ENCODE results near the gene TCF7.

GRCh38 chr5:134106991-134107701 is 7.3 kb upstream of the TCF7 start:
- TF ChIP-seq REST (IDR thresholded peaks at IDR 0.05), result no peak
- no peak for TF ChIP-seq RAD21 (conservative IDR thresholded peaks at IDR 0.05 in 1 of 2, IDR thresholded peaks at IDR 0.05 in 1 of 2)
- no peak for TF ChIP-seq CTCF (IDR thresholded peaks at IDR 0.05)
